ENCODE measurements around the gene ANGPTL7. TPM values are rescaled to one million over a fixed set of nuclear protein-coding genes. Genes with fewer than 3 reads are reported as not detected.

The ANGPTL7 gene
- total and polyA plus RNA-seq, 4 experiments from 2014 or later, result not detected

DNA sequence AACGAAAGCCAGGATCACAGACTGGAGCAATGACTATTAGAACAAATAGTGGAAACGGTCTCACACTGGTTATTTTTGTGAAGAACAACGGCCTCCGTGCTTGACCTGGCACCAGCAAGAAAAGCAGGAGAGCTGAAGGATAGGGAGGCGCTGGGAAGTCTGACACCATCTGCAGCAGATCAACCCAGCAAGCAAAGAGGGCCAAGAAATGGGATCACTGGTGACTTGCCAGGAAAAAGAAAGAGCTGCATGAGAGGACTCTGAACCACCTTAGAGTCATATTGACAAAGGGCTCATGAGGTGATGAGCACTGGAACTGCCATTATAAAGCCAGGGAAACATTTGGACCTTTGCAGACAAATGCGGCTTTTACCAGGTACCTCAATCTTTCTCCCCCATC is 48.2 kb downstream of the ANGPTL7 start:
- H3K9me3 Mint-ChIP-seq, result no peaks in the 10 kb centered on the region
- POLR2A ChIA-PET (ENCODE audit: partially characterized antibody), result no interaction called here
- no peak overlapping the region for H3K4me3 Mint-ChIP-seq
- H3K27ac Mint-ChIP-seq, result peak overlapping the region in 2 of 7 donors; percentile 30 to 81
- DNase-seq, result no peak
- no peaks in the 10 kb centered on the region for H3K4me1 ChIP-seq (ENCODE audit: insufficient read depth, low read length)
- no peaks in the 10 kb centered on the region for H3K9me3 ChIP-seq (ENCODE audit: control insufficient read depth in 1 of 2, low read length in 2 of 2)
- H3K27ac ChIP-seq (ENCODE audit: low read depth, low read length), result no peak overlapping the region
- peaks cover 59 to 71% of the 10 kb centered on the region in 2 donors for H3K36me3 Mint-ChIP-seq
- H3K4me3 ChIP-seq (ENCODE audit: low read length in 2 of 2), result no peak overlapping the region
- intact Hi-C loops (cut with micrococcal nuclease), result no loop called here
- no peaks in the 10 kb centered on the region for H3K27me3 ChIP-seq (ENCODE audit: insufficient read depth, low read length)
- CTCF ChIA-PET (ENCODE audit: partially characterized antibody), result interaction anchor here (0.8 to 12.3 kb wide), 2 partner anchors 59 to 405 kb away, joined by 3 to 187 read pairs; no protein-coding TSS in a partner anchor
- peaks cover 55% of the 10 kb centered on the region for H3K36me3 ChIP-seq (ENCODE audit: insufficient read depth, low read length)
- no peaks in the 10 kb centered on the region for H3K27me3 Mint-ChIP-seq
- H3K4me1 Mint-ChIP-seq, result peaks cover 3 to 9% (median 4%) of the 10 kb centered on the region in 4 donors

DNA sequence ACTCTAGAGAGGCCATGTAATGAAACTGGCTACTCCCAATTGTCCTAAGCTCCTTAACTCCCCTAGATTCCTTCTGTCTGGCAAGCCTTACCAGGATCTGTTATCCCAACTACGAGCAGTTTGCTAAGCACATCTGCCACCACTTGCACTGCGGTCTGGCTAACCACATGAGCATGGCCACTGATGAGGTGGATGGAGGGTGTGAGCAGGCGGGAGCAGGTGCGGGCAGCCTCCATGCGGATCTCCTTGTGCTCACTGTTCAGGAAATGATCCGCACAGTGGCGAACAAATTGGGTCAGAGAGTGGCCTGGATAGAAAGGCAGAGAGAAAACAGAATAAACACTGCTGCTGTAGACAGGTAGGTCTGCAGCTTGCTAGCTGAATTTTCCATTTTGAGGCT is 49.2 kb downstream of the ANGPTL7 start:
- Histone ChIP-seq H3K4me3 (ENCODE audit: low read length in 2 of 2) (no peak overlapping the region), H3K9me3 (ENCODE audit: control insufficient read depth in 1 of 2, low read length in 2 of 2) (no peaks in the 10 kb centered on the region), H3K4me1 (ENCODE audit: insufficient read depth, low read length) (no peaks in the 10 kb centered on the region), H3K36me3 (ENCODE audit: insufficient read depth, low read length) (peaks cover 62% of the 10 kb centered on the region), H3K27me3 (ENCODE audit: insufficient read depth, low read length) (no peaks in the 10 kb centered on the region), H3K27ac (ENCODE audit: low read depth, low read length) (no peak overlapping the region)
- intact Hi-C loops (cut with micrococcal nuclease), result no loop called here
- peaks cover 57 to 72% of the 10 kb centered on the region in 2 donors for H3K36me3 Mint-ChIP-seq
- peaks cover 3 to 9% (median 4%) of the 10 kb centered on the region in 4 donors for H3K4me1 Mint-ChIP-seq
- DNase-seq, result no peak
- H3K27ac Mint-ChIP-seq, result no peak overlapping the region
- no peaks in the 10 kb centered on the region for H3K27me3 Mint-ChIP-seq
- ChIA-PET POLR2A (ENCODE audit: partially characterized antibody) (no interaction called here), CTCF (ENCODE audit: partially characterized antibody) (interaction anchor here (0.5 to 12.3 kb wide), 3 partner anchors 10 to 404 kb away, joined by 3 to 187 read pairs (median 4); no protein-coding TSS in a partner anchor)
- H3K9me3 Mint-ChIP-seq, result no peaks in the 10 kb centered on the region
- no peak overlapping the region for H3K4me3 Mint-ChIP-seq

DNA sequence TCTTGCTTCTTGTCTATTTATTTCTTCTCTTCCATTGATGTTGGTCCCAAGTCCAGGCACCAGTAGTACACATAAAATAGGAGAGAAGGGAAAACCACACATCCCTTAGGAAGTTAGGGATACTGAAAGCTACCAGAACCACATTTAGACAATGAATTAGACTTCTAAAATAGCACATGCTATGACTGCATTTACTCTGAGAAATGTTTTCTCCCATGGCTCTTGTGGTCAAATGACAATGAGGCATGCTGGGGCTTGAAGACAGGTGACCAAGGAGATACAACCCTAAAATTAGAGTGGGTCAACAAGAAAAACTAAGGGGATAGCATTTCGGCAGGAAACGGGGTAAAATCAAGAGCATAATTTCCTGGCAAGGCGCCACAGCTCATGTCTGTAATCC is 56.1 kb downstream of the ANGPTL7 start:
- peaks cover 38% of the 10 kb centered on the region for H3K4me1 ChIP-seq (ENCODE audit: insufficient read depth, low read length)
- Mint-ChIP-seq H3K27ac (peak overlapping the region in 6 of 7 donors; percentile 53 to 96 (median 86)), H3K9me3 (no peaks in the 10 kb centered on the region), H3K36me3 (peaks cover 30 to 69% of the 10 kb centered on the region in 2 donors), H3K4me3 (peak overlapping the region in 1 of 8 donors; percentile 17), H3K4me1 (peaks cover 22 to 33% (median 24%) of the 10 kb centered on the region in 4 donors), H3K27me3 (no peaks in the 10 kb centered on the region)
- no peak overlapping the region for H3K4me3 ChIP-seq (ENCODE audit: low read length in 2 of 2)
- no peaks in the 10 kb centered on the region for H3K9me3 ChIP-seq (ENCODE audit: control insufficient read depth in 1 of 2, low read length in 2 of 2)
- intact Hi-C loops (cut with micrococcal nuclease), result no loop called here
- no peaks in the 10 kb centered on the region for H3K27me3 ChIP-seq (ENCODE audit: insufficient read depth, low read length)
- H3K27ac ChIP-seq (ENCODE audit: low read depth, low read length), result peak overlapping the region; percentile 16
- POLR2A ChIA-PET (ENCODE audit: partially characterized antibody), result interaction anchor here (1.1 to 2.9 kb wide), 2 partner anchors 11 to 17 kb away, joined by 3 to 21 read pairs; partner anchors contain the start of gene MTOR
- peaks cover 35% of the 10 kb centered on the region for H3K36me3 ChIP-seq (ENCODE audit: insufficient read depth, low read length)
- CTCF ChIA-PET (ENCODE audit: partially characterized antibody), result interaction anchor here (1.5 to 12.3 kb wide), 4 partner anchors 17 to 397 kb away, joined by 3 to 187 read pairs (median 8); no protein-coding TSS in a partner anchor
- no peak for DNase-seq

Other genes with a start within 250 kb of the ANGPTL7 start
- 100 to 1,000 TPM; 194 to 195 TPM for gene TARDBP, start 176.7 kb upstream of the ANGPTL7 start, total RNA-seq
- gene TARDBP, start 176.7 kb upstream of the ANGPTL7 start, polyA plus RNA-seq, result 10 to 100 TPM; 54.0 to 99.4 TPM
- not detected for gene MASP2, start 142.1 kb upstream of the ANGPTL7 start, total RNA-seq
- gene MASP2, start 142.1 kb upstream of the ANGPTL7 start, polyA plus RNA-seq, result under 1 TPM in 1 of 2 donors, not detected in 1; 0.07 TPM
- 10 to 100 TPM; 53.1 to 55.1 TPM for gene SRM, start 129.3 kb upstream of the ANGPTL7 start, total RNA-seq
- gene SRM, start 129.3 kb upstream of the ANGPTL7 start, polyA plus RNA-seq, result 100 to 1,000 TPM in 1 of 2 donors, 10 to 100 TPM in 1; 63.1 to 162 TPM
- gene EXOSC10, start 89.5 kb upstream of the ANGPTL7 start, total RNA-seq, result 10 to 100 TPM; 78.9 to 84.4 TPM
- 10 to 100 TPM; 30.1 to 52.2 TPM for gene EXOSC10, start 89.5 kb upstream of the ANGPTL7 start, polyA plus RNA-seq
- gene MTOR, start 73.2 kb downstream of the ANGPTL7 start, total RNA-seq, result 10 to 100 TPM; 41.4 to 46.8 TPM
- 1 to 10 TPM; 3.4 to 9.0 TPM for gene MTOR, start 73.2 kb downstream of the ANGPTL7 start, polyA plus RNA-seq
- gene UBIAD1, start 83.8 kb downstream of the ANGPTL7 start, total RNA-seq, result 10 to 100 TPM; 30.3 to 33.0 TPM
- 10 to 100 TPM; 42.3 to 51.9 TPM for gene UBIAD1, start 83.8 kb downstream of the ANGPTL7 start, polyA plus RNA-seq